HG03039 (cell line): ENCODE results near the gene RAE1.

ENCODE experiments used
- ATAC-seq: cut with Tn5 transposase; IDR thresholded peaks from one replicate; pipeline ENCODE4 v1.9.1; 2021; ENCODE audit warnings: mild to moderate bottlenecking, moderate library complexity; ENCODE audit not compliant: unreplicated experiment

RAE1 gene

GRCh38 chr20:57398901-57399535, 48.0 kb downstream of the RAE1 start:
- ATAC-seq = no peak

GRCh38 chr20:57399587-57400155, 48.6 kb downstream of the RAE1 start:
- peak; percentile 41 for ATAC-seq

- no peak for ATAC-seq
Measured at GRCh38 chr20:57400231-57400701, 49.2 kb downstream of the RAE1 start.

- ATAC-seq = no peak
Measured at GRCh38 chr20:57400821-57401564, 49.9 kb downstream of the RAE1 start.

- no peak for ATAC-seq
Measured at GRCh38 chr20:57401565-57401918, 50.5 kb downstream of the RAE1 start.

- no peak for ATAC-seq
Measured at GRCh38 chr20:57402206-57403125, 51.4 kb downstream of the RAE1 start.

GRCh38 chr20:57403216-57403615, 52.2 kb downstream of the RAE1 start:
- ATAC-seq = no peak

GRCh38 chr20:57404006-57404405, 53.0 kb downstream of the RAE1 start:
- ATAC-seq = no peak

GRCh38 chr20:57404419-57405072, 53.5 kb downstream of the RAE1 start:
- no peak for ATAC-seq

- no peak for ATAC-seq
Measured at GRCh38 chr20:57405236-57406016, 54.4 kb downstream of the RAE1 start.

- no peak for ATAC-seq
Measured at GRCh38 chr20:57407541-57407956, 56.5 kb downstream of the RAE1 start.

GRCh38 chr20:57408131-57408530, 57.1 kb downstream of the RAE1 start:
- ATAC-seq = no peak

- ATAC-seq = no peak
Measured at GRCh38 chr20:57408536-57409233, 57.6 kb downstream of the RAE1 start.

- no peak for ATAC-seq
Measured at GRCh38 chr20:57409316-57409671, 58.2 kb downstream of the RAE1 start.

GRCh38 chr20:57409672-57410397, 58.8 kb downstream of the RAE1 start:
- no peak for ATAC-seq

- ATAC-seq = no peak
Measured at GRCh38 chr20:57410398-57410920, 59.4 kb downstream of the RAE1 start.

GRCh38 chr20:57410924-57411323, 59.9 kb downstream of the RAE1 start:
- ATAC-seq = no peak
